A549 (cell line): ENCODE measurements around the gene TCF7L2.

Experiments used
- BHLHE40 ChIP-seq: IDR thresholded peaks from 2 replicates; pipeline ENCODE4 v1.6.1; 2012; ENCODE audit warnings: low read depth, low read length, inconsistent platforms
- CTCF ChIP-seq: fragments of >200 bp; sonication (Bioruptor Twin); formaldehyde crosslinking; IDR thresholded peaks from 3 replicates; pipeline ENCODE4 v1.5.1; 2016
- FOXS1 ChIP-seq: fragments of 250-450 bp; sonication (Bioruptor Pico); IDR thresholded peaks from 2 replicates; pipeline ENCODE4 v1.5.0; 2020; ENCODE audit warnings: mild to moderate bottlenecking, moderate library complexity
- POLR2A ChIP-seq: IDR thresholded peaks from 2 replicates; pipeline ENCODE4 v1.6.1; 2012; ENCODE audit warnings: mild to moderate bottlenecking, low read length
- RAD21 ChIP-seq, 2 experiments: fragments of >200 bp in 1 of 2; sonication (Bioruptor Twin) in 1 of 2; formaldehyde crosslinking in 1 of 2; IDR thresholded peaks in 1 of 2; conservative IDR thresholded peaks in 1 of 2; 2 replicates in 1 of 2; 3 replicates in 1 of 2; pipeline ENCODE4 v1.6.1; 2012 to 2018; ENCODE audit warnings: inconsistent platforms in 1 of 2
- RFX5 ChIP-seq: fragments of 450-650 bp; IDR thresholded peaks from 2 replicates; pipeline ENCODE4 v1.7.1; 2014; ENCODE audit warnings: antibody characterized with exemption, mild to moderate bottlenecking, moderate library complexity

GRCh38 chr10:112907893-112908292 lies 42.2 kb upstream of the TCF7L2 start:
- TF ChIP-seq RFX5 (no peak), POLR2A (no peak), CTCF (no peak), FOXS1 (CRISPR knock-in tag) (no peak), BHLHE40 (no peak), RAD21 (conservative IDR thresholded peaks at IDR 0.05 in 1 of 2, IDR thresholded peaks at IDR 0.05 in 1 of 2) (no peak)
